GM21526 (cell line): ENCODE data around the gene TBC1D3.
"Not testable (repeated sequence)": the region's sequence is repeated elsewhere in the genome, so short reads cannot be mapped to it uniquely, and the experiment has no call there.

Experiments
- ATAC-seq: cut with Tn5 transposase; IDR thresholded peaks from one replicate; pipeline ENCODE4 v1.9.1; 2021; ENCODE audit warnings: moderate library complexity; ENCODE audit not compliant: unreplicated experiment, low FRiP score

Gene TBC1D3

DNA sequence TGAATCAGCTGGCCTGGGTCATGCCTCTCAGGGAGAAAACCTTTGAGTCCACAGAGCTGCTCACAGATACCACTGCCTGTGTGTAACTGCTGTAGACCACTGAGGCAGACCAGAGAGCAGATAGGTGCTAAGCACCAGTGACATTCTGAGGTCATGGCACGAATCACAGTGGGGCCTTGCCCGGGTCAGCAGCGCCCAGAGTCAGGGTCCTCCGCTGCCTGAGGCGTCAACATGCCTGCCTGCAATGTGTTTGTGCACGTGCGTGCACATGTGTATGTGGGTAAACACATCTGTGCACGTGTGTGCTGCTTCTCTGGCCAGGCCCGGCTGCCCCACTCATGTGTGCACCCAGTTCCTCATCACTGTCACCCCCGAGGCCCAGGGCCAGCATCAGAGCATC, at the start of gene TBC1D3:
Gene TBC1D3, minus strand, starts transcription at position 101 of the 400 bp plus-strand sequence. CDS start 1,526 bp downstream, outside the sequence.
- ATAC-seq = not testable (repeated sequence)

DNA sequence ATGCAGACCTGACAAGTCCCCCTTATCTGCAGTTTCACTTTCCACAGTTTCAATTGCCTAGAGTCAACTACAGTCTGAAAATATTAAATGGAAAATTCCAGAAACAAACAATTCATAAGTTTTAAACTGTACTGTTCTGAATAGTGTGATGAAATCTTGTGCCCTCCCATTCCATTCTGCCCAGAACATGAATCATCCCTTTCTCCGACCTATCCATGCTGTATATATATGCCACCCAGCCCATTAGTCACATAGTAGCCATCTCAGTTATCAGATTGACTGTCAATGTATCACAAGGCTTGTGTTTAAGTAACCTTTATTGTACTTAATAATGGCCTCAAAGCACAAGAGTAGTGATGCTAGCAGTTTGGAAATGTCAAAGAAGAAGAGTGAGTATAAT, 40.4 kb upstream of the TBC1D3 start:
- not testable (repeated sequence) for ATAC-seq

DNA sequence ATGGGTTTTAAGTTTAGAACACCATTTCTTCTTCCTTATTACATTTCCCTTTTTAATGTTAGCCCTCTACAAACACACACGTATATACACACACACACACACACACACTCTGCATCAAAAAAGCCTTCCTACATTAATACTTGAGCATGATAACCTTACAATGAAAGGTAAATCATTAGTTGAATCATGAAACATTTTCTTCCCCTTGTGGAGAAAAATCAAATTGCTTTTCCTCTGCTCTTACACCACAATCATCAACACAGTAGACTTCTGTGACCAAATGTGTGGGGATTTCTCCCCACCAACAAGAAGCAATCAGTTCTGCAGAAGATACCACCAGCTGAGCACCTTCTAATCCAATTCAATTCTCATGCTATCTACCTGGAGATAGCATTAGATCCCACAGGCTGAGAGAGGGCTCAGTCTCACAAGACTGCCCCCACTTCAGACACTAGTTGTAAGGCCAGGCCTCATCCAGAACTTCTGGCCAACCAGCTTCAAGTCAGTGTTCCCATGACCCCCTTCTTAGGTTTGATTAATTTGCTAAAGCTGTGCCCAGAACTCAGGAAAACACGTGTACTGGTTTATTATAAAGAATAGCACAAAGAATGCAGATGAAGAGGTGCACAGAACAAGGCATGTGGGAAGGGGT, 33.6 kb upstream of the TBC1D3 start:
- not testable (repeated sequence) for ATAC-seq

DNA sequence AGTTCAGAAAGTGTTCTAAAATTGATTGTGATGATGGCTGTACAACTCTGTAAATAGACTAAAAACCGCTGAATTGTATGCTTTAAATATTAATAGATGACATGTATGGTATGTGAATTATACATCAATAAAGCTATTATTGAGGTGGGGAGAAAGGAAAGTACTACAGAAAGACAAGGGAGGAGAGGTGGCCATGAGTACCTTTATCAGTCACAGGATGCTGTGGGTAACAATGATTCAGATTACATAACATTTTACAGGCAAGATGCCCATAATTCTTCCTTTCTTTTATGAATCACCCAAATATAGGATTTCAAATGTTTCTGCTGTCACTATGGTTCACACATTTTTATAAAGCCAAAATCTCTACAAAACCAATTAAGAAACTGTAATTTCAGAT, 28.5 kb upstream of the TBC1D3 start:
- ATAC-seq = not testable (repeated sequence)

DNA sequence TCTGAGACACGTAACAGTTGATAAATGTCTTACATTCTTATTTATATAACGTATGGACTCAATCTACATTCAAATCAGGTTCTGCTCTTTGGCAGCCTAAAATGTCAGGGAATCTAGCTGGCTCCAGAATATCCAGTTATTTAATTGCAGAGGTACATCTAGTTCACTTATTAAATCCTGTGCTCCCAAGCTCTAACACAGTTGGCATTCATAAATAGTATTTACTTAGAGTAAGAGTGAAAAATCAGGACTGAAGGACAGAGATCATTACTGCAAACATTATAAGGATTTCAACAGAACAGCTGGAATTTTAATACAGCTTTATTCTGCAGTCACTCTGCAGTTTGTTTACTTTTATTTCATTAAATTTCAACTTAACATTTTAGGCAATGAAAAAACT, 7.9 kb upstream of the TBC1D3 start:
- not testable (repeated sequence) for ATAC-seq

DNA sequence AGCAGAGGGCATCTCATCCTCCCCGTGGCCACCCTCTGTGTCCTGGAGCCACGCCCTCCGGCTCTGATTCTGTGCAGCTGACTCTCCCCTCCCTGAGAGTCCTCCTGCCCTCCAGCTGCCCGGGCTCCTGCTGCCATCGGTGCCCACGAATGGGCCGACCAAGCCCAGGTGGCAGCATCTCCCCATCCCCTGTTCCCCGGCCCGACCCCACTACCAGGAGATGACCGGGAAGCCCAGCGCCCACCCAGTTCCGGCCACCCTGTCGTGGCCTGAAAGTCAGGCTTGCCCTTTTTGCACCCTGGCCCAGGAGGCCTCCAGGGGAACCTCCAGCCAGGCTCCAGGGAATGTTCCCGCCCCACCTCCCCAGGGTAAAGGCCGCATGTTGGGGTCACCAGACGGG, 57.5 kb downstream of the TBC1D3 start:
- not testable (repeated sequence) for ATAC-seq
